ENCODE measurements around the gene ARHGEF11. TPM values are rescaled to one million over a fixed set of nuclear protein-coding genes. Genes with fewer than 3 reads are reported as not detected.

The ARHGEF11 gene
- polyA plus RNA-seq, 3 donors from 2014 or later = 0.08 to 0.86 (median 0.22) TPM

DNA sequence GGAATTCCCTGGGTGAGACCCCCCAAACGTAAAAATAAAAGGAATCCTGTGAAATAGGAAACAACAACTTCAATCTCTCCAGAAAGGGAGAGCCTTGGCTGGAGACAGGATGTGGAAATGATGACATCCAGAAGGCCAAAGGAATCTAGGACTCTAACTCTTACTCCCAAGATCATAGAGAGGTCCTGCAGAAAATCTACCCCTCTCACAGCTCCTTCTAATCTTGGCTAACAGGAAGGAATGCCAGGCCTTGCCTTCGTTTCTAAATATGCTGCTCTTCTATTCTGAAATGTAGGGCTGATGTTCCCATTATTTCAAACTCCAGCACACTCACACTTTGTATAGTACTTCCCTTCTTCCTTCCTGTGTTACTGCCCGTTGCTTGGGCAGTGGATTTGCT lies 40.7 kb downstream of the ARHGEF11 start:
- DNase-seq = no peak
- Mint-ChIP-seq H3K9me3 (peaks cover 0 to 2% (median 0%) of the 10 kb centered on the region in 6 donors), H3K27me3 (ENCODE audit: low read depth in 3 of 3) (peaks cover 4 to 7% (median 6%) of the 10 kb centered on the region in 3 donors), H3K27ac (no peak overlapping the region), H3K36me3 (no peaks in the 10 kb centered on the region), H3K4me3 (no peak overlapping the region), H3K4me1 (no peaks in the 10 kb centered on the region)

DNA sequence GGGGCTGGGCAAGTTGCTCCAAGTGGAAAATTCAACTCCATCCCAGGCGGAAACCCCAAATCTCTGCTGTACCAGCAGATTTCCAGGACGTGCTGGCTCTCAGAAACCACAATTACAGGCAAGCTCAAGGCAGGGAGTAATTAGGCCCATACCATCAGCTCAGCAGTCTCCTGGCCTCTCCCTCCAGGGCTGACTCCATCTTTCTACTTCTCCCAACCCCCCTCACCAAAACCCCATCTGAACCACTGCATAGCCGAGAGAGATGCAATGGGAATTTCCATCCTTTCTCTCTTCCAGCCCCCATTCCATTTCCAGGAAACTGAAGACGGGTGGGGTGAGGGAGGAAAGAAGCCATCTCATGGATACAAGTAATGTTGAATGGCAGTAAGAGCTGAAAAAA lies 41.2 kb downstream of the ARHGEF11 start:
- Mint-ChIP-seq H3K27me3 (ENCODE audit: low read depth in 3 of 3) (peaks cover 4 to 7% (median 6%) of the 10 kb centered on the region in 3 donors), H3K9me3 (peaks cover 0 to 2% (median 0%) of the 10 kb centered on the region in 6 donors), H3K27ac (no peak overlapping the region), H3K36me3 (no peaks in the 10 kb centered on the region), H3K4me3 (no peak overlapping the region), H3K4me1 (no peaks in the 10 kb centered on the region)
- DNase-seq = no peak

DNA sequence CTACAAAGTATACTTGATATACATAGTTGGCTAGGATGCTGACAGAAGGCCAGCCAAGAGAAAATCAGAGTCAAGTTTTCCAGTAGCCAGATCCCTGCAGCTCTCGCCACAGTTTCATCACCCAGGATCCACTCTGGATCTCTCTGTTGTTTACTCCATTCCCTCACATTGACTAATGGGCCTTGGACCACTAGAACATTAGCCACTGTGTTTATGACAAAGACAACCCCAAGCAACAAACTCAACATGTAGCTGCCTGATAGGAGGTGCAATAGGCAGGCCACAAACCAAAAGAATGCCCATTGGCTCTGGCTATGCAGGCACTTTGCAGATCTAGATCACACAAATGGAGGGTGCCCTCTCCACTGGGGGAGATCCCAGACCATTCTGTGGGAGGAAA lies 44.2 kb downstream of the ARHGEF11 start:
- H3K27ac Mint-ChIP-seq = no peak overlapping the region
- H3K27me3 Mint-ChIP-seq (ENCODE audit: low read depth in 3 of 3) = peaks cover 4 to 11% (median 5%) of the 10 kb centered on the region in 3 donors
- H3K4me1 Mint-ChIP-seq = no peaks in the 10 kb centered on the region
- no peak overlapping the region for H3K4me3 Mint-ChIP-seq
- DNase-seq = no peak
- H3K9me3 Mint-ChIP-seq = peaks cover 0 to 2% (median 0%) of the 10 kb centered on the region in 6 donors
- peaks cover 0 to under 1% (median 0%) of the 10 kb centered on the region in 3 donors for H3K36me3 Mint-ChIP-seq

DNA sequence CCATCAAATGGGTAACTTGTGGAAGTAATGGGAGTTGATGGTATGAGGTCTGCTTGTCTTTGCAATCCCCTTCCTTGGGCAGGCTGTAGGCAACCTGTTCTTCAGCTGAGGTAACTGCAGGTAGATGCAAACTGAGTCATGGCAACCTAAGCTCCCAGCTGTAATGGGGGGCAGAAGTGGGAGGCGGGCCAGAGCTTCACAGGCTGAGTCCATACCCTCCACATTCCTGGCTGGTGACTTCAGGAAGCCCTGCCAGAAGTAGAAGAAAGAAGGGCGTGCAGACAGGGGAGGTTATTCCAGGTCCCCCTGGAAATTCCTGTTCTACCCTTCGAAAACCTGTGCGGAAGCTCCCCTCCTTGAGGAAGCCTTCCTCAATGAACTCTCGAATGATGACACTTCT lies 44.9 kb downstream of the ARHGEF11 start:
- H3K4me3 Mint-ChIP-seq = no peak overlapping the region

DNA sequence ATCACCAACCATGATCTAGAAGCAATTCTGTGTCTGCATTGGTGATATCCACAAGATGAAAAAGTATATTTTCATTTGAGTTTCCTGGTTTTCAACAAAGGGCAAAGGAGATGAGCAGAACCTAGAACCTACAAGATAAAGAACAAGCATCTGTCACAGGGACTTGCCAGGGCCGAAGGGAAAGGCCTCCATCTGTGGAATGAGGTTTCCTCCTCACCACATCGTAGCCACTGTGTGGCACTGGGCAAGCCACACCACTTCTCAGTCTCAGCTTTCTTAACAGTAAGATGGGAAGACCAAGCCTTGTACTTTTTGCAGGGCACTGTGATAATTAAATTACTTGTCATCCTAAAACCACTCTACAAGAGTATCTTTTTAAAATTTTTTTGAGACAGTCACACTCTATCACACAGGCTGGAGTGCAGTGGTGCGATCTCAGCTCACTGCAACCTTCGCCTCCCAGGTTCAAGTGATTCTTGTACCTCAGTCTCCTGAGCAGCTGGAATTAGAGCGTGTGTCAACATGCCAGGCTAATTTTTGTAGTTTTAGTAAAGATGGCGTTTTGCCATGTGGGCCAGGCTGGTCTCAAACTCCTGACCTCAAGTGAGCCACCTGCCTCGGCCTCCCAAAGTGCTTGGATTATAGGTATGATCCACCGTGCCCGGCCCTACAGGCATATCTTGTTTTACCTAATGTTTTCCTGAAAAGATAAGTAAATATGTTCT lies 45.8 kb downstream of the ARHGEF11 start:
- DNase-seq = no peak
- peaks cover 0 to 2% (median 0%) of the 10 kb centered on the region in 6 donors for H3K9me3 Mint-ChIP-seq
- peaks cover 0 to 3% (median 0%) of the 10 kb centered on the region in 3 donors for H3K36me3 Mint-ChIP-seq
- no peak overlapping the region for H3K4me3 Mint-ChIP-seq
- H3K4me1 Mint-ChIP-seq = no peaks in the 10 kb centered on the region
- H3K27ac Mint-ChIP-seq = no peak overlapping the region
- peaks cover 4 to 10% (median 6%) of the 10 kb centered on the region in 3 donors for H3K27me3 Mint-ChIP-seq (ENCODE audit: low read depth in 3 of 3)

More for the DNA sequence above, 44.9 kb downstream of the ARHGEF11 start:
- Mint-ChIP-seq H3K27me3 (ENCODE audit: low read depth in 3 of 3) (peaks cover 4 to 12% (median 5%) of the 10 kb centered on the region in 3 donors), H3K9me3 (peaks cover 0 to 2% (median 0%) of the 10 kb centered on the region in 6 donors), H3K36me3 (peaks cover 0 to 3% (median 0%) of the 10 kb centered on the region in 3 donors), H3K4me1 (no peaks in the 10 kb centered on the region), H3K27ac (no peak overlapping the region)
- no peak for DNase-seq

DNA sequence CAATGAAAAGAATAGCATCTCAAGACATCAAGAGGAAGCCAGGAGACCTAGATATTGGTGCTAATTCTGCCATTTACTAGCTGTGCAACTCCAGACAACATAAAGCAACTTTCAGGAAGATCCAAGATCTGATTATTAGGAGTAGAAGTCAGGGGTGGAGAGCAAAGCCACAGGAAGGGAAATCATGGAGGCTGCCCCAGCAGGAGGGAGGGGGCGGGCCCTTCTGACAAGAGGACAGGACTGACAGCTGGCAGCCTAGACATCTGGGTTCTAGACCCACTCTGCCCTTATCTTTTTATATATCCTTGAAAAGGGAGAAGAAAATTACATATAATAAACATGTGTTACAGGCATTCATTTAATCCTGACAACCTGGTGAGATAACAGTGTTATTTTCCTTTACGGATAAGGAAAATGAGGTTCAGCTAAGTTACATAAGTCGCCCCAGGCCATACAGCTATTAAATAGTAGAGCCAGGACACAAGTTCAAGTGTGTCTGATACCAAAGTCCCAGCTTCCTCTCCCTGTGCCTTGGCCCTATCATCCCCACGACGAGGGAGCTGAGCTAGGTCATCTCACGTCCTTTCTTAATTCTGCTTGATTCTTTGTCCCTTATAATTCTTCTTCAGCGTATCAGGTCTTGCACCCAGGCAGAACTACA lies 46.6 kb downstream of the ARHGEF11 start:
- no peaks in the 10 kb centered on the region for H3K4me1 Mint-ChIP-seq
- no peak overlapping the region for H3K4me3 Mint-ChIP-seq
- peaks cover 0 to 1% (median 0%) of the 10 kb centered on the region in 6 donors for H3K9me3 Mint-ChIP-seq
- peaks cover 4 to 10% (median 6%) of the 10 kb centered on the region in 3 donors for H3K27me3 Mint-ChIP-seq (ENCODE audit: low read depth in 3 of 3)
- H3K36me3 Mint-ChIP-seq = peaks cover 0 to 3% (median 0%) of the 10 kb centered on the region in 3 donors
- DNase-seq = no peak
- H3K27ac Mint-ChIP-seq = no peak overlapping the region

DNA sequence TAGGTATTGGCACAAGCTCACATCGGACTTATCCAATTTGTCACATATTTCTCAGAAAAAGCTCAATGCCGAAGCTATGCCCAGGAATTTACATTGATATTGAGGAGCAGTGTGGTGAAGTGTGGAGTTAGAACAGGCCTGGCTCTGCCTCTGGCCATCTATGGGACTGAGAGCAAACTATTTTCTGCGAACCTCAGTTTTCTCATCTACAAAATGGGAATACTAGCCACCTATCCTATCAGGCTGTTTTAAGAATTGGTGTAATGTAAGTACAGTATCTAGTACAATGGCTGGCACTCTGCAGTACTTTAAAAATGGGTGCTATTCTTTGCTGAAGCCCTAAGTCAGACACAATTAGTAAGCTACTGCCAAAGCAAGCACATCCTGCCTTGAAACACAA lies 47.2 kb downstream of the ARHGEF11 start:
- DNase-seq = no peak
- Mint-ChIP-seq H3K9me3 (no peaks in the 10 kb centered on the region), H3K4me1 (no peaks in the 10 kb centered on the region), H3K4me3 (no peak overlapping the region), H3K36me3 (peaks cover 0 to 3% (median 0%) of the 10 kb centered on the region in 3 donors), H3K27ac (no peak overlapping the region), H3K27me3 (ENCODE audit: low read depth in 3 of 3) (peaks cover 4 to 10% (median 6%) of the 10 kb centered on the region in 3 donors)

DNA sequence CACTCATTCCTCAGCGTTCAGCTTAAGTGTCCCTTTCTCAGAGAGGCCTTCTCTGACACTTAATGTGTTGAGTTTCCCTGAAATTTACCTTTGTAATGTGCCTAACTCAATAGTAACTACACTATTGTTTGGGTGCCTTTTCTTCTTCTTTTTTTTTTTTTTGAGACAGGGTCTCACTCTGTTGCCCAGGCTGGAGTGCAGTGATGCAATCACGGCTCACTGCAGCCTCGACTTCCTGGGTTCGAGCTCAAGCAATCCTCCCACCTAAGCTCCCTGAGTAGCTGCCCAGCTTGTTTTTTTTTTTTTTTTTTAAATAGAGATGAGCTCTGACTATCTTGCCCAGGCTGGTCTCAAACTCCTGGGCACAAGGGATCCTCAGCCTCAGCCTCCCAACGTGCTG lies 50.1 kb downstream of the ARHGEF11 start:
- Mint-ChIP-seq H3K4me1 (no peaks in the 10 kb centered on the region), H3K36me3 (peaks cover 0 to 3% (median 0%) of the 10 kb centered on the region in 3 donors), H3K9me3 (no peaks in the 10 kb centered on the region), H3K27me3 (ENCODE audit: low read depth in 3 of 3) (peaks cover 4 to 10% (median 6%) of the 10 kb centered on the region in 3 donors), H3K4me3 (no peak overlapping the region), H3K27ac (no peak overlapping the region)
- no peak for DNase-seq

DNA sequence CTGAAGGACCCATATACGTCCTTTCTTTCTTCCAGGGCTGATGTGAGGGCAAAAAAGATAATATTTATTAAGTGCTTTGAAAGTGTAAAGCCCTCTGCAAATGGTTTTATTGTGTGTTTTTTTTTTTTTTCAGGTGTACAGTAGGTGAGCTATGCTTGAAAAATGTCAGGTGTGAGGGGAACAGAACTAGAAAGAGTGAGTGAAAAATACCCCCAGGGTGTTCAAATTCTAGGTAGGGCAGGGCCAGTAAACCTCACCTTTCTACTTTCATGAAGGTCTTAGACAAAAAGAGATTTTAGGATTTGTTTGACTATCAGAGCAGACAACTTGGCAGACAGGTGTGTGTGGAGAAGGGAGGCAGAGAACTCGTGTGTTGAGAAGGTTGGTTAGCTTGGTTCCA lies 51.3 kb downstream of the ARHGEF11 start:
- H3K27me3 Mint-ChIP-seq (ENCODE audit: low read depth in 3 of 3) = peaks cover 4 to 10% (median 6%) of the 10 kb centered on the region in 3 donors

DNA sequence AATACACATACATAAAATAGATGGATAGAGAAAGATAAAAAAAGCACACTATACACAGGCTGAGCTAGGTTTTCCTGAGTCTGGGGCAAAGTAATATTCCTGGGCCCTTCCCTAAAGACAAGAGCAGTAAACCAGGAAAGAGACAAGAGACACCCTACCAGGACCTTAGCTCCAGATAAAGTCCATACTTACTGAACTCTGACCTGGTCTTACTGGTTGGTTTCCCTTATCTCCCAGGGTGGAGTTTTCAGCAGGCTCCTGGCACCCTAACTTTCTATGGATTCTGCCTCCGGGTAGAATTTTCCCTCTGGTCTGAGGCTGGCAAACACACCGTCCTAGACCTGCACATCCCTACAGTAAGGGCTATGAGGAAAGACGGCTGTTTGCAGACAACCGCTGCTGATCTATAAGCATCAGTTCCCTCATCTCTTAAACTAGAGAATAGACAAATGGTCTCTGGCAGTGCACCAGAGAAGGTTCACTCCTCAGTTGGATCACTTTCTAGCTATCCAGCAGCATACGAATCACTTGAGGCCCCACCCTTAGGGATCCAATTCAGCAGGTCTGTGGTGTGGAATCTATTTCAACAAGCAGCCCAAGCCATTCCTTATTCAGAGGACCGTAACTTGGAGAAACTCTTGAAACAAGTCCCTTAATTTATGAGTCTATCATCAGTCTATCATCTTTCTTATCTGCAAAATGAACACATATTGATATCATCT lies 52.0 kb downstream of the ARHGEF11 start:
- H3K27me3 Mint-ChIP-seq (ENCODE audit: low read depth in 3 of 3) = peaks cover 4 to 10% (median 6%) of the 10 kb centered on the region in 3 donors

More for the DNA sequence above, 51.3 kb downstream of the ARHGEF11 start:
- Mint-ChIP-seq H3K36me3 (peaks cover 0 to 3% (median 0%) of the 10 kb centered on the region in 3 donors), H3K4me3 (no peak overlapping the region), H3K27ac (no peak overlapping the region), H3K9me3 (no peaks in the 10 kb centered on the region), H3K4me1 (no peaks in the 10 kb centered on the region)
- no peak for DNase-seq

DNA sequence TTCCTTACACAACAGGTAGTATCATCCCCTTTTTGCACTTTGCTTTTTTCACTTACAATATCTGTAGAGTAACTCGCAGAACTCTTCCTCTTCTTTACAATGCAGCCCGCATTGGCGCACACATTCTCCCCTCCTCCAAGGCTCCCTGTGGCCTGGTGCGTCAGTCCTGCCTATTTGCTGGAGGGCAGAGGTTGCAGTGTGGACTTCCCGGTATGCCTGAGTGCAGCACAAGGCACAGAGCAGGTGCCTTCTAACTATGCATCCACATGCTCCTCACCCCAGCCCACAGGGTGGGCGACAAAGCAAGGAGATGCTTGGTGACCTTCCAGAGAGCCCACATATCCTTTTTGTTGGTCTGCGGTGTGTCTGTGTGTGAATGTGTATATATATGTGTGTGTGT lies 53.3 kb downstream of the ARHGEF11 start:
- Mint-ChIP-seq H3K27ac (no peak overlapping the region), H3K9me3 (no peaks in the 10 kb centered on the region), H3K4me1 (no peaks in the 10 kb centered on the region), H3K4me3 (no peak overlapping the region), H3K27me3 (ENCODE audit: low read depth in 3 of 3) (peaks cover 3 to 11% (median 4%) of the 10 kb centered on the region in 3 donors), H3K36me3 (peaks cover 0 to 3% (median 0%) of the 10 kb centered on the region in 3 donors)
- no peak for DNase-seq

More for the DNA sequence above, 52.0 kb downstream of the ARHGEF11 start:
- DNase-seq = no peak
- H3K27ac Mint-ChIP-seq = no peak overlapping the region
- no peak overlapping the region for H3K4me3 Mint-ChIP-seq
- H3K4me1 Mint-ChIP-seq = no peaks in the 10 kb centered on the region
- peaks cover 0 to 3% (median 0%) of the 10 kb centered on the region in 3 donors for H3K36me3 Mint-ChIP-seq
- no peaks in the 10 kb centered on the region for H3K9me3 Mint-ChIP-seq

DNA sequence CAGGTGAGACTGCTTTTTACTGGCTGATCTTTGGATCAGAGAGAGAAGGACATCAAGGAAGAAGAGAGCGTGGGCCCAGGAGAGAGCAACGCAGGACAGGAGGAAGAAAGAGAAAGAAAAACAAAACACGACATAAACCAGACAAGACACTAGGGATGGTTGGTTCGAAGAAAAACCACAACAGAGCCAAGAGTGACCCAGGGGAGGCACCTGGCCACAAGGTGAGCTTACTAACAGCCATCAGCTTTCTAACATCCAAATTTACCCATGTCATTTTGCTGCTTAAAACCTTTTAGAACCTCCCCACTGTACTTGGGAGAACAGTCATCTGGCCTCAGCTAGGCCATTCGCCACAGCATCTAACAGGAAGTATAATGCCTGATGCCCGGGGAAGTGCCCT lies 57.8 kb downstream of the ARHGEF11 start:
- H3K36me3 Mint-ChIP-seq = no peaks in the 10 kb centered on the region
- H3K27me3 Mint-ChIP-seq (ENCODE audit: low read depth in 3 of 3) = peaks cover 1 to 10% (median 2%) of the 10 kb centered on the region in 3 donors
- H3K9me3 Mint-ChIP-seq = no peaks in the 10 kb centered on the region
- DNase-seq = no peak
- no peak overlapping the region for H3K27ac Mint-ChIP-seq
- no peak overlapping the region for H3K4me3 Mint-ChIP-seq
- no peaks in the 10 kb centered on the region for H3K4me1 Mint-ChIP-seq

DNA sequence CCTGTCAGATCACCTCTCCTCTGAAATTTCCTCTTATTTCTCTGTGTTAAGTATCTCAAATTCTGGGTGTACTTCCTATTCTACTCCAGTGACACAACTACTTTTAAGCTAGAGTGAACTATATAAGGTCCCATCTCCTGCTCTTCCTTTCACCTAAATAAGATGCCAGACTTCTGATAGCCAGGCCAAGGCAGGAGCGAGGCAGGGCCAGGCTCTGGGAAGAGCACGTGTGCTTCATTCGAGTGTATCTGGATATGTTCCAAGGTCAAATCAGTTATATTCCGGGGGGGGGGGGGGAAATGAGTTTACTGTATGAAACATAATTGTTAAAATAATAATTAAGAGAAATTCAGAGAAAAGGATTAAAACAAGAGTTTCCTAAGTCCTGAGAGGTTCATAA lies 65.0 kb downstream of the ARHGEF11 start:
- H3K9me3 Mint-ChIP-seq = no peaks in the 10 kb centered on the region
- no peak overlapping the region for H3K27ac Mint-ChIP-seq
- H3K27me3 Mint-ChIP-seq (ENCODE audit: low read depth in 3 of 3) = peaks cover 2 to 11% (median 5%) of the 10 kb centered on the region in 3 donors
- H3K36me3 Mint-ChIP-seq = no peaks in the 10 kb centered on the region
- no peaks in the 10 kb centered on the region for H3K4me1 Mint-ChIP-seq
- DNase-seq = no peak
- no peak overlapping the region for H3K4me3 Mint-ChIP-seq

DNA sequence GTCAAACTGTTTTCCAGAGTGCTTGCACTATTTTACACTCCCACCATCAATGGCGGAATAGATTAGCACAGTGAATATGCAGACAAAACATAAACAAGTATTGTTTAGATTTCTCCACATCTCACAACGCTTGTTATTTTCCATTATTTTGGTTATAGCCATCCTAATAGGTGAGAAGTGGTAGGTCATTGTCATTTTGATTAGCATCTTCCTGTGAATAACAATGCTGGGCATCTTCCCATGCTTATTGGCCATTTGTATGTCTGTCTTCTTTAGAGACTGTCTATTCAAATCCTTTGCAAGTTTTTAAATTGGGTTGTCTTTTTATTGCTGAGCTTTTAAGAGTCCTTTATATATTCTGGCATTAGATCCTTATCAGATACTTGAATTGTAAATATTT lies 70.5 kb downstream of the ARHGEF11 start:
- Mint-ChIP-seq H3K27ac (no peak overlapping the region), H3K4me3 (no peak overlapping the region), H3K4me1 (no peaks in the 10 kb centered on the region), H3K36me3 (no peaks in the 10 kb centered on the region), H3K27me3 (ENCODE audit: low read depth in 3 of 3) (peaks cover 2 to 4% (median 2%) of the 10 kb centered on the region in 3 donors), H3K9me3 (no peaks in the 10 kb centered on the region)
- no peak for DNase-seq

Data from immature natural killer cell (primary cell).